Left ventricle myocardium inferior (tissue), 1 donor: ENCODE data around the gene HDAC4. TPM values are rescaled to one million over a fixed set of nuclear protein-coding genes. Genes with fewer than 3 reads are reported as not detected.

Experiments used
- DNase-seq: peaks from one replicate; pipeline ENCODE4 v3.0.0-alpha.2; 2020
- H3K27ac ChIP-seq: fragments of 200-600 bp; replicated peaks from 2 replicates; pipeline ENCODE4 v1.8.0; 2021
- H3K27me3 ChIP-seq: fragments of 200-600 bp; 2 replicates; pipeline ENCODE4 v1.8.0; 2021; ENCODE audit warnings: low read depth
- H3K36me3 ChIP-seq: fragments of 200-600 bp; 2 replicates; pipeline ENCODE4 v1.8.0; 2021
- H3K4me1 ChIP-seq: fragments of 200-600 bp; 2 replicates; pipeline ENCODE4 v1.8.0; 2021
- H3K4me3 ChIP-seq: fragments of 200-600 bp; 2 replicates; pipeline ENCODE4 v1.8.0; 2021; ENCODE audit warnings: mild to moderate bottlenecking, moderate library complexity
- H3K9me3 ChIP-seq: fragments of 200-600 bp; replicated peaks from 2 replicates; pipeline ENCODE4 v1.8.0; 2021
- CTCF ChIP-seq: fragments of 200-600 bp; IDR thresholded peaks from 2 replicates; pipeline ENCODE4 v1.8.0; 2021; ENCODE audit warnings: antibody characterized with exemption, mild to moderate bottlenecking, borderline replicate concordance
- intact Hi-C: fragments of 100-400 bp; cut with micrococcal nuclease; formaldehyde crosslinking; loops from one replicate; pipeline ENCODE4 v1.11.0; 2022
- total RNA-seq: library from RNA; stranded (reverse); fragmentation: NEBNext Ultra II Directional; extraction: Animal tissue kit (Norgen Biotek cat#: 25700); gene quantifications from one replicate; pipeline ENCODE4 v1.2.1, GENCODE V29; 2021
- donor health status: DM: no; HTN: yes; CAD: no; lungs with severe emphysema.

The HDAC4 gene
- total RNA-seq, 1 donor from 2014 or later, result 23.9 TPM

- no peak overlapping the region for H3K4me3 ChIP-seq
- no peak for TF ChIP-seq CTCF
- H3K4me1 ChIP-seq, result peaks cover 98% of the 10 kb centered on the region
- H3K27ac ChIP-seq, result peak overlapping the region; percentile 89
- intact Hi-C loops, result no loop called here
- no peaks in the 10 kb centered on the region for H3K36me3 ChIP-seq
- H3K27me3 ChIP-seq, result no peaks in the 10 kb centered on the region
- H3K9me3 ChIP-seq, result no peaks in the 10 kb centered on the region
- DNase-seq, result no peak
These were observed 94.3 kb downstream of the HDAC4 start for GRCh38 chr2:239306274-239307220.

- TF ChIP-seq CTCF, result no peak
- Histone ChIP-seq H3K36me3 (no peaks in the 10 kb centered on the region), H3K27me3 (no peaks in the 10 kb centered on the region), H3K27ac (peak overlapping the region; percentile 76), H3K9me3 (no peaks in the 10 kb centered on the region), H3K4me3 (no peak overlapping the region), H3K4me1 (peaks cover 98% of the 10 kb centered on the region)
- intact Hi-C loops, result no loop called here
- no peak for DNase-seq
These were observed 95.0 kb downstream of the HDAC4 start for GRCh38 chr2:239305771-239306170.

GRCh38 chr2:239305222-239305575 is 95.6 kb downstream of the HDAC4 start:
- DNase-seq, result no peak
- Histone ChIP-seq H3K4me3 (peak overlapping the region; percentile 20), H3K4me1 (peaks cover 98% of the 10 kb centered on the region), H3K27me3 (no peaks in the 10 kb centered on the region), H3K36me3 (no peaks in the 10 kb centered on the region), H3K27ac (peak overlapping the region; percentile 76), H3K9me3 (no peaks in the 10 kb centered on the region)
- no peak for TF ChIP-seq CTCF
- intact Hi-C loops, result no loop called here

GRCh38 chr2:239304533-239305221 is 96.1 kb downstream of the HDAC4 start:
- no peak for TF ChIP-seq CTCF
- H3K27me3 ChIP-seq, result no peaks in the 10 kb centered on the region
- H3K9me3 ChIP-seq, result no peaks in the 10 kb centered on the region
- H3K4me1 ChIP-seq, result peaks cover 98% of the 10 kb centered on the region
- no peaks in the 10 kb centered on the region for H3K36me3 ChIP-seq
- peak overlapping the region; percentile 76 for H3K27ac ChIP-seq
- peak overlapping the region; percentile 20 for H3K4me3 ChIP-seq
- intact Hi-C loops, result no loop called here
- DNase-seq, result no peak

GRCh38 chr2:239303711-239304532 is 96.9 kb downstream of the HDAC4 start:
- intact Hi-C loops, result no loop called here
- TF ChIP-seq CTCF, result no peak
- Histone ChIP-seq H3K36me3 (no peaks in the 10 kb centered on the region), H3K4me3 (peak overlapping the region; percentile 20), H3K9me3 (no peaks in the 10 kb centered on the region), H3K27ac (peak overlapping the region; percentile 76), H3K4me1 (peaks cover 100% of the 10 kb centered on the region), H3K27me3 (no peaks in the 10 kb centered on the region)
- no peak for DNase-seq
